RWPE2 (cell line): ENCODE data around the gene SPINK14.

ENCODE experiments used
- ATAC-seq: fragments of 200-7000 bp; cut with Tn5 transposase; 3 replicates; pipeline ENCODE4 v1.9.1; 2021; ENCODE audit warnings: low read depth
- DNase-seq: peaks from one replicate; pipeline ENCODE4 v3.0.0-alpha.2; 2020; ENCODE audit warnings: low spot score
- H3K27ac ChIP-seq: fragments of 450-650 bp; 2 replicates; pipeline ENCODE4 v1.5.1; 2017; ENCODE audit warnings: mild to moderate bottlenecking; ENCODE audit not compliant: poor library complexity, severe bottlenecking
- H3K27me3 ChIP-seq: fragments of 250-450 bp; sonication (Bioruptor Pico); 2 replicates; pipeline ENCODE4 v1.5.1; 2021; ENCODE audit warnings: mild to moderate bottlenecking, moderate library complexity; ENCODE audit not compliant: insufficient read depth, poor library complexity, severe bottlenecking
- H3K36me3 ChIP-seq: fragments of 250-450 bp; sonication (Bioruptor Pico); 2 replicates; pipeline ENCODE4 v1.5.1; 2020; ENCODE audit warnings: low read depth, mild to moderate bottlenecking, moderate library complexity
- H3K4me1 ChIP-seq: fragments of 250-450 bp; sonication (Bioruptor Pico); 2 replicates; pipeline ENCODE4 v1.5.1; 2021; ENCODE audit warnings: mild to moderate bottlenecking, moderate library complexity; ENCODE audit not compliant: insufficient read depth, poor library complexity, severe bottlenecking
- H3K4me3 ChIP-seq: fragments of 250-450 bp; sonication (Bioruptor Pico); 2 replicates; pipeline ENCODE4 v1.5.1; 2021; ENCODE audit warnings: mild to moderate bottlenecking, moderate library complexity; ENCODE audit not compliant: severe bottlenecking
- H3K9me3 ChIP-seq: fragments of 250-450 bp; sonication (Bioruptor Pico); 2 replicates; pipeline ENCODE4 v1.5.1; 2021; ENCODE audit warnings: mild to moderate bottlenecking, moderate library complexity; ENCODE audit not compliant: severe bottlenecking
- TF ChIP-seq, protein P1 (sequence below): fragments of 450-650 bp; IDR thresholded peaks from one replicate; pipeline ENCODE4 v1.5.1; 2017; ENCODE audit warnings: mild to moderate bottlenecking, moderate library complexity; ENCODE audit not compliant: poor library complexity, severe bottlenecking

SPINK14 gene

DNA sequence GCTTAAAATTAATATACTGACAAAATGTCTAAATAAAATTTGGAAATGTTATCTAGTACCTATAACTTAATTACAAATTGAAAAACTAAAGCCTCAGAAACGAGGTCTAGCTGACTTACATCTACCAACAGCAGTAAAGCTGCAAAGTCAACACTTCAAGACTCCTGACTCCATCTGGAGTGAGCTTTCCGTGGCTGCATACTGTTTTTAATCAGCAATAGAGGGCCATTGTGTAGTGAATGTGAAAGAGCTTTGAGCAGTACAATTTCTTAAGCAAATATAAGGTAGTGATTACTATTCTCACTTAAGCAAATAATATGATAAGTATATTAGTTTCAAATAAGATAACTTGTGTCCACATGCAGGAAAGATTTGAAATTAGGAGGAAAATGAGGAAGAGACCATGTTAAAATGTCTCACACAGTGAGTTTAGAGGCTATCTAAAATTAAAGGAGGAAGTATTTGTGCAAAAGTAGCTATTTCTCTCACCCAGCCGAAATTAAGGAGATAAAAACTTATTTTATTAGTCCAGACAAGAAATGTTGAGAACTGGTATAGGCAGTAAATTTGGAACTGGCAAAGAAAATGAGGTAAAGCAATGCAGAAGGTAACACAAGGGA, 40.9 kb downstream of the SPINK14 start:
- H3K9me3 ChIP-seq: no peaks in the 10 kb centered on the region
- H3K27ac ChIP-seq: peak overlapping the region; percentile 28
- H3K27me3 ChIP-seq: no peaks in the 10 kb centered on the region
- H3K36me3 ChIP-seq: no peaks in the 10 kb centered on the region
- no peak for ATAC-seq
- no peak for DNase-seq
- H3K4me3 ChIP-seq: no peak overlapping the region
- H3K4me1 ChIP-seq: peaks cover 15% of the 10 kb centered on the region
- TF ChIP-seq, protein P1, sequence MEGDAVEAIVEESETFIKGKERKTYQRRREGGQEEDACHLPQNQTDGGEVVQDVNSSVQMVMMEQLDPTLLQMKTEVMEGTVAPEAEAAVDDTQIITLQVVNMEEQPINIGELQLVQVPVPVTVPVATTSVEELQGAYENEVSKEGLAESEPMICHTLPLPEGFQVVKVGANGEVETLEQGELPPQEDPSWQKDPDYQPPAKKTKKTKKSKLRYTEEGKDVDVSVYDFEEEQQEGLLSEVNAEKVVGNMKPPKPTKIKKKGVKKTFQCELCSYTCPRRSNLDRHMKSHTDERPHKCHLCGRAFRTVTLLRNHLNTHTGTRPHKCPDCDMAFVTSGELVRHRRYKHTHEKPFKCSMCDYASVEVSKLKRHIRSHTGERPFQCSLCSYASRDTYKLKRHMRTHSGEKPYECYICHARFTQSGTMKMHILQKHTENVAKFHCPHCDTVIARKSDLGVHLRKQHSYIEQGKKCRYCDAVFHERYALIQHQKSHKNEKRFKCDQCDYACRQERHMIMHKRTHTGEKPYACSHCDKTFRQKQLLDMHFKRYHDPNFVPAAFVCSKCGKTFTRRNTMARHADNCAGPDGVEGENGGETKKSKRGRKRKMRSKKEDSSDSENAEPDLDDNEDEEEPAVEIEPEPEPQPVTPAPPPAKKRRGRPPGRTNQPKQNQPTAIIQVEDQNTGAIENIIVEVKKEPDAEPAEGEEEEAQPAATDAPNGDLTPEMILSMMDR: no peak

DNA sequence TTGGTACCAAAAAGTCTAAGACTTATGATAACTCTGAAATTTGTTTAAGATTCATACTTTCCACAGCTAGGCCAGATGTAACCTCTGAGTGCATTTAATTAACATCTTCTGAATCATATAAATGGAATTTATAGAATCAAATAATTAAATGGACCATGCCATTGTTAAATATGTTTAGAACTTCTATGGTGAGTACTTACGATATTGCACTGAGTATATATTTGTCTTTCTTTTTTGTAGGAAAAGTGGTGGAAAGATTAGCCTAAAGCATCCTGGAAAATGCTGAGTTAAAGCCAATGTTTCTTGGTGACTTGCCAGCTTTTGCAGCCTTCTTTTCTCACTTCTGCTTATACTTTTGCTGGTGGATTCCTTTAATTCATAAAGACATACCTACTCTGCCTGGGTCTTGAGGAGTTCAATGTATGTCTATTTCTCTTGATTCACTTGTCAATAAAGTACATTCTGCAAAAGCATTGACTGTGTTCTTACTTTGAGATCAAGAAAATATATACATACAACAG, 46.4 kb downstream of the SPINK14 start:
- Histone ChIP-seq H3K27me3 (no peaks in the 10 kb centered on the region), H3K4me3 (no peak overlapping the region), H3K27ac (no peak overlapping the region), H3K9me3 (no peaks in the 10 kb centered on the region), H3K4me1 (no peaks in the 10 kb centered on the region), H3K36me3 (no peaks in the 10 kb centered on the region)
- TF ChIP-seq, protein P1: no peak
- ATAC-seq (no peak), DNase-seq (no peak)

DNA sequence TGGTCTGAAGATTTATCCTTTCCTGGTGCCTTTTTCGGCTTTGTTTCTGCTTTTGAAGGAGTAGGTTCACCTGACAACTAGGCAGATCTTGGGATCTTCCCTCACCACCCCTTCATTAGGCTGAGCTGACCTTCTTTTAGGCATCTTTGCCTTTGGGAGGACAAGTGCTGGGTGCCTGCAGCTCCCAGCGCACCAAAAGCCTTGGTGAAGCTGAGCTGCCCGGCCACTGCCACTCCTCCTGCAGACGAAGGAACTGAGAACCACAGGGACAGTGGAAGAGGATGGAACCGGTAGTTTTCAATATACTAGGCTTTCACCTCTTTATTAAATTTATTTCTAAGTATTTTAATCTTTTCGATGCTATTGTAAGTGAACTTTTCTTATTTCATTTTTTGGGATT, 53.2 kb downstream of the SPINK14 start:
- DNase-seq (no peak), ATAC-seq (no peak)
- H3K27me3 ChIP-seq: no peaks in the 10 kb centered on the region
- H3K4me3 ChIP-seq: no peak overlapping the region
- TF ChIP-seq, protein P1: no peak
- H3K9me3 ChIP-seq: no peaks in the 10 kb centered on the region
- H3K36me3 ChIP-seq: no peaks in the 10 kb centered on the region
- peaks cover 17% of the 10 kb centered on the region for H3K4me1 ChIP-seq
- H3K27ac ChIP-seq: no peak overlapping the region

DNA sequence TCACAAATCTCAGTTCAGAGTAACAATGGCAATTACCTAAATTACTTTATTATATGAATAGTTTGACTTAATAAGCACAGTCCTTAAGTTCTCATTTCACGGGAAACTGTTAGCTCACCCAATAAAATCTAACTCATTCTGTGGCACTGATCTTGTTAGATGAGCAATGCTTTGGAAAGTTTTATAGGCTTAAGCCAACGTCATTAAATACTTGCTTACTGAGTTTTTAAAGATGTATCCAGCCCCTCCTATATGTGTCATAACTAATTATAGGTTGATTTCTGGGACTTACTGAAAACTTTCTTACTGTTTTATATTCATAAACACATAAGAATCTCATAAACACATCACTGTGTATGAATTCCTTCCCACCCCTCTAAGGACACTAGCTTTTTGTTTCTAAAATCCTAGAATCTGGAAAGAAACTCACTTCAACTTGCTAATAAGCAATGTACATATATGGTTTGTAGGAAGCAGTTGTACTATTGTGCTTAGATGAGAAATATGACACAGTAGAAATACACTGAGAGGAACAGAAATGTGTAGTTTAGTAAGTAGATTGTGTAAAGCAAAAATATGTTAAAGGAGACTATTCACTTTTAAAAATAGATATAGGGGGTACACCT, 55.9 kb downstream of the SPINK14 start:
- no peaks in the 10 kb centered on the region for H3K9me3 ChIP-seq
- H3K4me1 ChIP-seq: peaks cover 17% of the 10 kb centered on the region
- TF ChIP-seq, protein P1: no peak
- H3K36me3 ChIP-seq: no peaks in the 10 kb centered on the region
- no peaks in the 10 kb centered on the region for H3K27me3 ChIP-seq
- peak; percentile 95 for ATAC-seq
- DNase-seq: no peak
- H3K27ac ChIP-seq: peak overlapping the region; percentile 84
- H3K4me3 ChIP-seq: no peak overlapping the region
